Measurements from ENCODE around the gene PIM3.

DNA sequence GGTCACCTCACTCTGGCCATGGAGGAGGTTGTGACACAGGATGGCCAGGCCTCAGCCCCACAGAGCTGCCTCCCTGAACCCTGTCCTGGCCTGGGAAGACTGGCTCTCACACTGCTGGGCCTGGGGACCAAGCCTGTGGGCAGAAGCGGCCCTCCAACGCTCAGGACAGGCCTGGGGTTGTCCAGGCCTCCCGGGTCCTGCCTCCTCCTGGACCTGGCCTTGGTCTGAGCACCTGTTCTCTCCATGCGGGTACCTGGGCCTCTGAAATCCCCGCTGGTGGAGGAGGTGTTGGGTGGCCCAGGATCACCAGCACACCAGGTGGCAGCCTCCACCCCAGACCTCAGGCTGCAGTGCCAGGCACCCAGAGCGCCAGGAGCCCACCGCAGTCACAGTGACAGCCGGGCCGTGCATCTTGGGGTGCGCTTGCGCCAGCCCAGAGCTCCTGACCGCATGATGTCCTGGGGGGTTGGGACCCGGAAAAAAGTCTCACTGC lies 16.1 kb upstream of the PIM3 start:
- TF ChIP-seq, protein P1, sequence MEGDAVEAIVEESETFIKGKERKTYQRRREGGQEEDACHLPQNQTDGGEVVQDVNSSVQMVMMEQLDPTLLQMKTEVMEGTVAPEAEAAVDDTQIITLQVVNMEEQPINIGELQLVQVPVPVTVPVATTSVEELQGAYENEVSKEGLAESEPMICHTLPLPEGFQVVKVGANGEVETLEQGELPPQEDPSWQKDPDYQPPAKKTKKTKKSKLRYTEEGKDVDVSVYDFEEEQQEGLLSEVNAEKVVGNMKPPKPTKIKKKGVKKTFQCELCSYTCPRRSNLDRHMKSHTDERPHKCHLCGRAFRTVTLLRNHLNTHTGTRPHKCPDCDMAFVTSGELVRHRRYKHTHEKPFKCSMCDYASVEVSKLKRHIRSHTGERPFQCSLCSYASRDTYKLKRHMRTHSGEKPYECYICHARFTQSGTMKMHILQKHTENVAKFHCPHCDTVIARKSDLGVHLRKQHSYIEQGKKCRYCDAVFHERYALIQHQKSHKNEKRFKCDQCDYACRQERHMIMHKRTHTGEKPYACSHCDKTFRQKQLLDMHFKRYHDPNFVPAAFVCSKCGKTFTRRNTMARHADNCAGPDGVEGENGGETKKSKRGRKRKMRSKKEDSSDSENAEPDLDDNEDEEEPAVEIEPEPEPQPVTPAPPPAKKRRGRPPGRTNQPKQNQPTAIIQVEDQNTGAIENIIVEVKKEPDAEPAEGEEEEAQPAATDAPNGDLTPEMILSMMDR (IDR thresholded peaks at IDR 0.05; ENCODE audit: borderline replicate concordance, extremely low read depth, low read length, poor library complexity, severe bottlenecking) = no peak
- no peak for TF ChIP-seq EZH2 (IDR thresholded peaks at IDR 0.05; ENCODE audit: borderline replicate concordance, low read depth, low read length, severe bottlenecking)
